NCI-H146 treated with DMSO at 0.1 percent for 48 hours (cell line): ENCODE results near the gene SYNE4.
"Not testable (repeated sequence)": the region's sequence is repeated elsewhere in the genome, so short reads cannot be mapped to it uniquely, and the experiment has no call there.

Source experiments
- DNase-seq: peaks from one replicate; lab custom pipeline; 2025; ENCODE audit not compliant: unreplicated experiment; lab: John Stamatoyannopoulos, UW

The SYNE4 gene

GRCh38 chr19:36008336-36008978 lies at the start of gene SYNE4:
Gene SYNE4 (minus strand): TSS chr19:36008813. CDS start chr19:36008681, 132 bp downstream.
- DNase-seq, result peak; percentile 10

- DNase-seq, result peak; percentile 97
Observed at GRCh38 chr19:36054733-36055686, 46.4 kb upstream of the SYNE4 start, which contains the start of gene WDR62. Gene WDR62 (plus strand): TSS chr19:36054897. CDS start chr19:36054972, 75 bp downstream.

- peak; percentile 99 for DNase-seq
Observed at GRCh38 chr19:36054119-36054732, 45.6 kb upstream of the SYNE4 start, which contains the start of gene THAP8. Gene THAP8 (minus strand): TSS chr19:36054285. CDS start chr19:36054217, 68 bp downstream.

GRCh38 chr19:36051637-36052036 lies 43.0 kb upstream of the SYNE4 start:
- peak; percentile 14 for DNase-seq

- DNase-seq, result no peak
Observed at GRCh38 chr19:36051236-36051635, 42.6 kb upstream of the SYNE4 start.

GRCh38 chr19:36049080-36049698 lies 40.6 kb upstream of the SYNE4 start:
- DNase-seq, result no peak

GRCh38 chr19:36047835-36048234 lies 39.2 kb upstream of the SYNE4 start:
- DNase-seq, result no peak

GRCh38 chr19:36046443-36047050 lies 37.9 kb upstream of the SYNE4 start:
- DNase-seq, result no peak

- no peak for DNase-seq
Observed at GRCh38 chr19:36043952-36044351, 35.3 kb upstream of the SYNE4 start.

GRCh38 chr19:36041831-36042230 lies 33.2 kb upstream of the SYNE4 start:
- DNase-seq, result no peak

GRCh38 chr19:36041092-36041491 lies 32.5 kb upstream of the SYNE4 start:
- DNase-seq, result not testable (repeated sequence)

GRCh38 chr19:36040495-36040894 lies 31.9 kb upstream of the SYNE4 start:
- no peak for DNase-seq

GRCh38 chr19:36032251-36033104 lies 23.9 kb upstream of the SYNE4 start, which contains the start of gene CLIP3:
Gene CLIP3 (minus strand): TSS chr19:36032873. CDS start chr19:36032357, 516 bp downstream.
- peak; percentile 66 for DNase-seq

- DNase-seq, result no peak
Observed at GRCh38 chr19:36031308-36031707, 22.7 kb upstream of the SYNE4 start.

GRCh38 chr19:36030264-36031148 lies 21.9 kb upstream of the SYNE4 start:
- no peak for DNase-seq

GRCh38 chr19:36028313-36029041 lies 19.9 kb upstream of the SYNE4 start:
- DNase-seq, result no peak

- no peak for DNase-seq
Observed at GRCh38 chr19:36027696-36028095, 19.1 kb upstream of the SYNE4 start.
